ENCODE measurements around the gene TRMT1. TPM values are rescaled to one million over a fixed set of nuclear protein-coding genes. Genes with fewer than 3 reads are reported as not detected.

The TRMT1 gene
- total RNA-seq, 1 experiment from 2014 or later, result 49.1 TPM

GRCh38 chr19:13127051-13127450 lies 10.5 kb upstream of the TRMT1 start:
- no peak for DNase-seq (ENCODE audit: low spot score)

- no peak for DNase-seq (ENCODE audit: low spot score)
Measured at GRCh38 chr19:13122980-13123957, 6.7 kb upstream of the TRMT1 start.

GRCh38 chr19:13122275-13122878 lies 5.8 kb upstream of the TRMT1 start:
- no peak for DNase-seq (ENCODE audit: low spot score)

GRCh38 chr19:13121551-13122274 lies 5.2 kb upstream of the TRMT1 start:
- DNase-seq (ENCODE audit: low spot score), result no peak

- DNase-seq (ENCODE audit: low spot score), result no peak
Measured at GRCh38 chr19:13120817-13121216, 4.3 kb upstream of the TRMT1 start.

- no peak for DNase-seq (ENCODE audit: low spot score)
Measured at GRCh38 chr19:13120031-13120430, 3.5 kb upstream of the TRMT1 start.

- no peak for DNase-seq (ENCODE audit: low spot score)
Measured at GRCh38 chr19:13119627-13120026, 3.1 kb upstream of the TRMT1 start.

GRCh38 chr19:13118424-13119193 lies 2.1 kb upstream of the TRMT1 start:
- peak; percentile 30 for DNase-seq (ENCODE audit: low spot score)

- DNase-seq (ENCODE audit: low spot score), result peak; percentile 74
Measured at GRCh38 chr19:13117772-13118423, 1.4 kb upstream of the TRMT1 start, which contains the start of gene NACC1. TSS of gene NACC1 (plus strand) at chr19:13118264. CDS start at chr19:13135208, 16,944 bp downstream.

GRCh38 chr19:13117176-13117771 lies 734 bp upstream of the TRMT1 start:
- DNase-seq (ENCODE audit: low spot score), result no peak

GRCh38 chr19:13115936-13116281 lies 631 bp downstream of the TRMT1 start:
- no peak for DNase-seq (ENCODE audit: low spot score)

GRCh38 chr19:13112555-13112954 lies 4.0 kb downstream of the TRMT1 start:
- DNase-seq (ENCODE audit: low spot score), result no peak

GRCh38 chr19:13110099-13110610 lies 6.4 kb downstream of the TRMT1 start:
- DNase-seq (ENCODE audit: low spot score), result no peak

- DNase-seq (ENCODE audit: low spot score), result no peak
Measured at GRCh38 chr19:13109361-13110098, 7.0 kb downstream of the TRMT1 start.

- no peak for DNase-seq (ENCODE audit: low spot score)
Measured at GRCh38 chr19:13104848-13105711, 11.5 kb downstream of the TRMT1 start.

- DNase-seq (ENCODE audit: low spot score), result no peak
Measured at GRCh38 chr19:13104360-13104847, 12.1 kb downstream of the TRMT1 start.

- no peak for DNase-seq (ENCODE audit: low spot score)
Measured at GRCh38 chr19:13103581-13104359, 12.8 kb downstream of the TRMT1 start.
